Epithelial cell of proximal tubule (primary cell): Measurements from ENCODE around the gene FRMD4B. TPM values are rescaled to one million over a fixed set of nuclear protein-coding genes. Genes with fewer than 3 reads are reported as not detected.

Source experiments
- DNase-seq: peaks from one replicate; pipeline ENCODE4 v3.0.0-alpha.2; 2011; ENCODE audit warnings: low read depth
- H3K4me3 ChIP-seq: 2 replicates; pipeline ENCODE4 v1.5.1; 2011; ENCODE audit warnings: low read depth, mild to moderate bottlenecking, low read length
- total RNA-seq: library from RNA; depleted of rRNA; stranded (reverse); fragments of >200 nt; gene quantifications from 2 replicates; pipeline ENCODE4 v1.2.3, GENCODE V29; 2015
- TF ChIP-seq, protein P1 (sequence below): conservative IDR thresholded peaks from 2 replicates; pipeline ENCODE4 v1.5.1; 2012; ENCODE audit warnings: low read depth, mild to moderate bottlenecking, low read length

FRMD4B gene
- total RNA-seq, 1 donor from 2014 or later = 21.7 TPM

DNA sequence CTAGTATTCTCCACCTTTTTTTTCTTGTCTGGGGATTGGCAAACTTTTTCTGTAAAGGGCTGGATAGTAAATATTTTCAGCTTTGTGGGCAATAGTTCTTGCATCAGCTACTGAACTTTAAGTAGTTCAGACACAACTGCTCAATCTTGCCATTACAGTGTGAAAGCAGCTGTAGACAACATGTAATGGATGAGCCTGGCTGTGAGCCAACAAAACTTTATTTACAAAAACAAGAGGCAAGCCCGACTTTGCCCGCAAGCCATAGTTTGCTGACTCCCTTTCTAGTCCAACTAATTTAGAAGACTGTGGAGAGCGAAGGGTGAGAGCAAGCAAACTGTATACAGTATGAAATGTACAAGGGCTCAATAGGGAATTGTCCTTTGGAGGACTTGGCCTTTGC lies 6.2 kb downstream of the FRMD4B start:
- H3K4me3 ChIP-seq = no peak overlapping the region
- TF ChIP-seq, protein P1, sequence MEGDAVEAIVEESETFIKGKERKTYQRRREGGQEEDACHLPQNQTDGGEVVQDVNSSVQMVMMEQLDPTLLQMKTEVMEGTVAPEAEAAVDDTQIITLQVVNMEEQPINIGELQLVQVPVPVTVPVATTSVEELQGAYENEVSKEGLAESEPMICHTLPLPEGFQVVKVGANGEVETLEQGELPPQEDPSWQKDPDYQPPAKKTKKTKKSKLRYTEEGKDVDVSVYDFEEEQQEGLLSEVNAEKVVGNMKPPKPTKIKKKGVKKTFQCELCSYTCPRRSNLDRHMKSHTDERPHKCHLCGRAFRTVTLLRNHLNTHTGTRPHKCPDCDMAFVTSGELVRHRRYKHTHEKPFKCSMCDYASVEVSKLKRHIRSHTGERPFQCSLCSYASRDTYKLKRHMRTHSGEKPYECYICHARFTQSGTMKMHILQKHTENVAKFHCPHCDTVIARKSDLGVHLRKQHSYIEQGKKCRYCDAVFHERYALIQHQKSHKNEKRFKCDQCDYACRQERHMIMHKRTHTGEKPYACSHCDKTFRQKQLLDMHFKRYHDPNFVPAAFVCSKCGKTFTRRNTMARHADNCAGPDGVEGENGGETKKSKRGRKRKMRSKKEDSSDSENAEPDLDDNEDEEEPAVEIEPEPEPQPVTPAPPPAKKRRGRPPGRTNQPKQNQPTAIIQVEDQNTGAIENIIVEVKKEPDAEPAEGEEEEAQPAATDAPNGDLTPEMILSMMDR = no peak
- DNase-seq = no peak

DNA sequence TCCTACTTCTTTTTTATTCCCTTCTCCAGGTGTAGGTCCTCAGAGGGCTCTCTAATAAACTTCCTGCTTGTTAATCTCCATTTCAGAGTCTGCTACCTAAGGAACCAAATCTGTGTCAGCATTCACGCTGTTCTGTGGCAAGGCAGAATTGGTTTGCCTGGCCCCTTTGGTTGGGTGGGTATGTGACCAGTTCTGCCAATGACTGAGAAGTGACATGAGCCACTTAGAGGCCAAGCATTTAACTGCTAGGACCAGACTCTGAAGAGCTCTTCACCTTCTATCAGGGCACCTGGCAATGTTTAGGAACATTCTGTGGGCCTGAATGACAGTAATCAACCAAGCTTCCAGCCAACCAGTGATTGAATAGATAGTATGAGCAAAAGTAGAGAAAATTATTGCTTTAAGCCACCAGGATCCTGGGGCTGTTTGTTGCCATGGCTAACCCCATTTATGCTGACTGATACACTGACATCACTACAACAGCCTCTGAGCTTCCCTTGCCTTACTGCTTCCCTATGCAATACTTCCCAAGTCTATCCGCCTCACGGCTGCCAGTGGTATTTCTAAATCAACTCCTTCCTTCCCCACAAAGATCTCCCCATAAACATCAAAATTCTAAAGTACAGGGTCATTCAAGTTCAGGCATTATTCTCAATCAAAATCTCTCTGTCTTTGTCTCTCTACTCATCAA lies 7.6 kb downstream of the FRMD4B start:
- DNase-seq = no peak
- TF ChIP-seq, protein P1 = no peak
- H3K4me3 ChIP-seq = no peak overlapping the region

DNA sequence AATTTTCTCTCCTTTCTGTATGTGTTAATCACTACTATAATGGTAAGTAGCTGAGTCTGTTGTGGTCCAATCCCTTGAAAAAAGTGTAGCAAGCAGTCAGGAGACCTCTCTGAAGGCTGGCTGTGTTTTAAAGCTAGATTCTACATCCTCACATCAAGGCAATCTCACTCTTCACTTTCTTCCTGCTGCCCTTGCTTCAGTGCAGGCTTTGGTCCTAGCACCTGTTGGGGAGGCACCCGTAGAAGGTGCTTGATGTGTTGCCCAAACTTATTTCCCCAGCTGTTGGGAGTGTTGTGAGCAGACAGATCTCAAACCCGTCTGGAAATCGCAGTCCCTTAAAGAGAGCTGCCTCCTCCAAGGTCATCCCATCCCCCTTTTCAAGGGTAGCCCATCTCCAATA lies 8.6 kb downstream of the FRMD4B start:
- no peak overlapping the region for H3K4me3 ChIP-seq
- TF ChIP-seq, protein P1 = no peak
- no peak for DNase-seq

DNA sequence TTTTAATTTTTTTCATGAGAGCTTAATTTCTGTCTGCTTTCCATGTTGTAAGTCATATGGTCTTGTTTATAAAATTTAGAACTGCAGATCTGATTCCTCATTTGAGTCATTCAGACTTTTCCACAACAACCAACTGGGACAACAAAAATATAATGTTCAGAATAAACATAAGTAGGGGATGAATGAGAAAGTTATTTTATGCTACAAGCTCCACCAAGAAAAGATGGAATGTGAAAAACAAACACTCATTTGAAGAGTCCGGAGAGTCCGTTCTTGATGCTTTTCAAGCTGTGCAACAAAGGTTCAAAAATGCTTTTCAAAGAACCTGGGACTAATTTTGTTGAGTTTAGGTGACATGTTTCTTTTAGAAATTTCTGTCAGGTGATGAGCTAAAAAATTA lies 9.2 kb downstream of the FRMD4B start:
- H3K4me3 ChIP-seq = no peak overlapping the region
- TF ChIP-seq, protein P1 = no peak
- no peak for DNase-seq

DNA sequence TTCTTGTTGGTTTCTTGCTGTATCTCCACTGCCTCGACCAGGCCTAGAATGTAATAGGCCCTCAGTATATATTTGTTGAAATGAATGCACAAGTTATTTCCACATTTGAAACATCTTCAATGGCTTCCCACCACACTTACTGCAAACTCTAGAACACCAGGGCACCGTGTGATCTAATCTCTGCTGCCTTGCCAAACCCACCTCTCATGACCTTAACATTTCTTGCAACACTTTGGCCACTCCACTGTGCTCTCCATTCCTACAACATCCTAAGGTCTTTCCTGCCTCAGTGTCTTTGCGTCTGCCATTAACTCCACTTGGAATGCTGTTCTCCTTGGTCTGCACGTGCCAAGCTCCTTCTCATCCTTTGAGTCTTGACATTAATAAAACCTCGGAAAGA lies 14.1 kb downstream of the FRMD4B start:
- TF ChIP-seq, protein P1 = no peak
- no peak overlapping the region for H3K4me3 ChIP-seq
- DNase-seq = no peak

DNA sequence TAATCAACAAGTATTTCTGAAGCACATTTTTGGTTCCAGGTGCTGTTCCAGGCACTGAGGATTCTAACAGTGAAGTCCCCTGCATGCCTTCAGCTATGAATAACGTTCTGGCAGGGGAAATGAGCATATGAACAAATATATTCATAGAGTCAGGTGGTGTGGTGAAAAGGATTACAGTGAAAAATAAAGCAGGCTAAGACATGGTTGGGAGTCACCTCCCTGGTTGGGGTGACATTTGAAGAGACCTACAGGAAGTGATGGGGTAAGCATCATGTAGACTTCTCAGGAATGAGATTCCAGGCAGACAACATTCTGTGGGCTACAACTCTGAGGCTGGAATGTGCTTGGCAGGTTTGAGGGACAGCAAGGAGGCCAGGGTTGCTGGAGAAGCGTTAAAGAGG lies 15.0 kb downstream of the FRMD4B start:
- H3K4me3 ChIP-seq = no peak overlapping the region
- no peak for DNase-seq

More for the DNA sequence above, 15.0 kb downstream of the FRMD4B start:
- TF ChIP-seq, protein P1 = no peak
